BLaER1 treated with 17β-estradiol and CSF1 and Interleukin-3, amounts not matched to agents 10 nM and 100 nM (cell line): ENCODE measurements around the gene PLA2G3.

Experiments used
- H3K27ac ChIP-seq, 11 experiments: shearing (Covaris generic); formaldehyde crosslinking; 2 replicates each; pipeline ENCODE4 v1.8.1; 2022
- H3K27me3 ChIP-seq, 11 experiments: shearing (Covaris generic); formaldehyde crosslinking; 2 replicates each; pipeline ENCODE4 v1.8.1; 2022
- H3K36me3 ChIP-seq, 11 experiments: shearing (Covaris generic); formaldehyde crosslinking; 2 replicates each; pipeline ENCODE4 v1.8.1; 2022
- H3K4me1 ChIP-seq, 10 experiments: shearing (Covaris generic); formaldehyde crosslinking; 2 replicates each; pipeline ENCODE4 v1.8.1; 2022
- H3K4me2 ChIP-seq, 11 experiments: shearing (Covaris generic); formaldehyde crosslinking; 2 replicates each; pipeline ENCODE4 v1.8.1; 2022
- H3K4me3 ChIP-seq, 10 experiments: shearing (Covaris generic); formaldehyde crosslinking; 2 replicates each; pipeline ENCODE4 v1.8.1; 2022
- H3K9ac ChIP-seq, 11 experiments: shearing (Covaris generic); formaldehyde crosslinking; 2 replicates each; pipeline ENCODE4 v1.8.1; 2022
- H3K9me3 ChIP-seq, 11 experiments: shearing (Covaris generic); formaldehyde crosslinking; replicated peaks in 1 of 11; 2 replicates each; pipeline ENCODE4 v1.8.1; 2022
- H4K20me1 ChIP-seq, 11 experiments: shearing (Covaris generic); formaldehyde crosslinking; 2 replicates each; pipeline ENCODE4 v1.8.1; 2022
- Cebpa-rat ChIP-seq, 11 experiments: shearing (Covaris generic); IDR thresholded peaks; 2 replicates each; pipeline ENCODE4 v1.8.1; 2022

PLA2G3 gene

GRCh38 chr22:31140746-31141145 lies 438 bp upstream of the PLA2G3 start:
- Histone ChIP-seq H3K4me3 (no peak overlapping the region), H3K27me3 (no peaks in the 10 kb centered on the region), H4K20me1 (no peaks in the 10 kb centered on the region; a peak in 2 of 22 replicates), H3K9me3 (peaks cover 0 to 14% (median 6%) of the 10 kb centered on the region in 11 experiments; a peak in 9 of 22 replicates), H3K9ac (no peak overlapping the region), H3K36me3 (no peaks in the 10 kb centered on the region), H3K27ac (no peak overlapping the region), H3K4me1 (no peaks in the 10 kb centered on the region), H3K4me2 (no peak overlapping the region)
- TF ChIP-seq Cebpa-rat (IDR thresholded peaks at IDR 0.05) = no peak

DNA sequence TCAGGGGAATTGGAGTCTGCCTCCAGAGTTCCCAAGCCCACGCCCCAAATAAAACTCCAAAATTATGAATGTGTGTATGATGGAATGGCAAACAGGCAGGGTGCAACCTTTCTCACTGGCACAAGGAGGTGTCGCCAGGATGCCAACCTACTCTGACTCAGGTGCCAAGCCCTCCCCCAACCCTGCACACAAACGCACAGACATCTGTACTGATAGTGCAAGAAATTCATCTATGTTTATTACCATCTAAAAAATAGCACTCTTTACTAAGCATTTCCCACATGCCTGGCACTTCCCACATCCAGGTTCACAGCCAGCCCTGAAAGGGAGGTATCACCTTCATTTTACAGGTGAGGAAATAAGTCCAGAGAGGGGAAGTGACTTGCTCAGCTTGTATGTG lies 1.2 kb downstream of the PLA2G3 start:
- no peaks in the 10 kb centered on the region for H3K36me3 ChIP-seq
- no peaks in the 10 kb centered on the region; a peak in 2 of 22 replicates for H4K20me1 ChIP-seq
- no peaks in the 10 kb centered on the region for H3K4me1 ChIP-seq
- H3K9ac ChIP-seq = no peak overlapping the region
- H3K9me3 ChIP-seq = no peaks in the 10 kb centered on the region
- no peaks in the 10 kb centered on the region for H3K27me3 ChIP-seq
- H3K27ac ChIP-seq = no peak overlapping the region
- H3K4me3 ChIP-seq = no peak overlapping the region
- TF ChIP-seq Cebpa-rat (IDR thresholded peaks at IDR 0.05) = no peak
- H3K4me2 ChIP-seq = no peak overlapping the region

DNA sequence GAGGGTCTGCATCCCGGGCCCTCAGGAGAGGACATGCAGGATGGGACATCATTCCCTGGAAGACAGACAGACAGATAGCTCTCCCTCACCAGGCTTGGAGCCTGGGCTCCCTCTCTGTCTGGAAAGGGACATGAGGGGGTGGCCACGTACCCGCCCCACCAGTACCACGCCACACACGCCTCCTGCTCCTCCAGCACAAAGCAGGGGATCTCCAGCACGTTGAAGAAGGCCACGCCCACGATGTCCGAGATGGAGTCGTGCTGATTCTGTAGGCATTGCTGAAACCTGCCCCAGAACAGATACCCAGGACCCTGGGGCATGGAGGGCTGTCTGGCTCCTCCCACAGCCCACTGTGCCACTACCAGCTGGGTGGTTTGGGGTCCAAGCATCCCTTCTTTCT lies 2.2 kb downstream of the PLA2G3 start:
- no peak overlapping the region for H3K4me2 ChIP-seq
- no peak overlapping the region for H3K4me3 ChIP-seq
- H4K20me1 ChIP-seq = no peaks in the 10 kb centered on the region; a peak in 2 of 22 replicates
- H3K36me3 ChIP-seq = no peaks in the 10 kb centered on the region
- no peak overlapping the region for H3K27ac ChIP-seq
- TF ChIP-seq Cebpa-rat (IDR thresholded peaks at IDR 0.05) = no peak
- no peaks in the 10 kb centered on the region for H3K9me3 ChIP-seq
- H3K9ac ChIP-seq = no peak overlapping the region
- H3K27me3 ChIP-seq = no peaks in the 10 kb centered on the region
- no peaks in the 10 kb centered on the region for H3K4me1 ChIP-seq

- Histone ChIP-seq H3K9me3 (no peaks in the 10 kb centered on the region), H4K20me1 (no peaks in the 10 kb centered on the region; a peak in 2 of 22 replicates), H3K27ac (no peak overlapping the region), H3K4me1 (no peaks in the 10 kb centered on the region), H3K9ac (no peak overlapping the region), H3K27me3 (no peaks in the 10 kb centered on the region), H3K36me3 (no peaks in the 10 kb centered on the region), H3K4me2 (no peak overlapping the region), H3K4me3 (no peak overlapping the region)
- TF ChIP-seq Cebpa-rat (IDR thresholded peaks at IDR 0.05) = no peak
Measured at GRCh38 chr22:31137721-31138120, 2.6 kb downstream of the PLA2G3 start.

GRCh38 chr22:31136711-31137110 lies 3.6 kb downstream of the PLA2G3 start:
- no peaks in the 10 kb centered on the region for H3K4me1 ChIP-seq
- H3K36me3 ChIP-seq = no peaks in the 10 kb centered on the region
- no peaks in the 10 kb centered on the region; a peak in 2 of 22 replicates for H4K20me1 ChIP-seq
- no peak for TF ChIP-seq Cebpa-rat (IDR thresholded peaks at IDR 0.05)
- no peak overlapping the region for H3K9ac ChIP-seq
- H3K4me2 ChIP-seq = no peak overlapping the region
- H3K27me3 ChIP-seq = no peaks in the 10 kb centered on the region
- H3K4me3 ChIP-seq = no peak overlapping the region
- H3K9me3 ChIP-seq = no peaks in the 10 kb centered on the region
- H3K27ac ChIP-seq = no peak overlapping the region

GRCh38 chr22:31136155-31136554 lies 4.2 kb downstream of the PLA2G3 start:
- Histone ChIP-seq H3K4me1 (no peaks in the 10 kb centered on the region), H3K4me3 (no peak overlapping the region), H3K27me3 (no peaks in the 10 kb centered on the region), H3K9me3 (no peaks in the 10 kb centered on the region), H3K36me3 (no peaks in the 10 kb centered on the region), H3K9ac (no peak overlapping the region), H3K27ac (no peak overlapping the region), H4K20me1 (no peaks in the 10 kb centered on the region; a peak in 1 of 22 replicates), H3K4me2 (no peak overlapping the region)
- TF ChIP-seq Cebpa-rat (IDR thresholded peaks at IDR 0.05) = no peak

DNA sequence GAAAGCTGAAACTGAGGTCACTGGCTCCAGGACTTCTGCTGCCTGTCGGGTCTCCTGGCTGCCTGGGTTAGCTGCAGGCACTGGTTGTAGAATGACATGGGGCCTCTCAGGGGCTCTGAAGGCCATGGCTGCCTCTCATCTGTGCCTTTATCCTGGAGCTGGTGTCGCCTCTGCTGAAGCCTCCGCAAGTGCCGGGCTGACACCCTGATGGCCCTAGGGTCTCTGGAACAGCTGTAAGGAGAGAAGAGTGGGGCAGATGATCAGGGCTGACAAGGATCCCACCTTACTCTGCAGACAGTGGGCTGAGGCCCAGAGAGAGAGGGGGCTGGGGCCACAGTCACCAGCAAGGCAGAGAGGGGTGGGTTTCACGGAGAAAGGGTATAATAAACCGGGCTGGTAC lies 4.6 kb downstream of the PLA2G3 start:
- Histone ChIP-seq H3K36me3 (no peaks in the 10 kb centered on the region), H3K9me3 (no peaks in the 10 kb centered on the region), H4K20me1 (no peaks in the 10 kb centered on the region; a peak in 1 of 22 replicates), H3K4me3 (no peak overlapping the region), H3K4me2 (no peak overlapping the region), H3K4me1 (no peaks in the 10 kb centered on the region), H3K9ac (no peak overlapping the region), H3K27me3 (no peaks in the 10 kb centered on the region), H3K27ac (no peak overlapping the region)
- TF ChIP-seq Cebpa-rat (IDR thresholded peaks at IDR 0.05) = no peak

GRCh38 chr22:31134688-31135087 lies 5.6 kb downstream of the PLA2G3 start:
- no peaks in the 10 kb centered on the region for H3K27me3 ChIP-seq
- no peak for TF ChIP-seq Cebpa-rat (IDR thresholded peaks at IDR 0.05)
- no peak overlapping the region for H3K27ac ChIP-seq
- H3K9me3 ChIP-seq = no peaks in the 10 kb centered on the region
- H3K4me3 ChIP-seq = no peak overlapping the region
- no peaks in the 10 kb centered on the region; a peak in 1 of 22 replicates for H4K20me1 ChIP-seq
- H3K36me3 ChIP-seq = no peaks in the 10 kb centered on the region
- H3K4me2 ChIP-seq = no peak overlapping the region
- no peaks in the 10 kb centered on the region for H3K4me1 ChIP-seq
- no peak overlapping the region for H3K9ac ChIP-seq

DNA sequence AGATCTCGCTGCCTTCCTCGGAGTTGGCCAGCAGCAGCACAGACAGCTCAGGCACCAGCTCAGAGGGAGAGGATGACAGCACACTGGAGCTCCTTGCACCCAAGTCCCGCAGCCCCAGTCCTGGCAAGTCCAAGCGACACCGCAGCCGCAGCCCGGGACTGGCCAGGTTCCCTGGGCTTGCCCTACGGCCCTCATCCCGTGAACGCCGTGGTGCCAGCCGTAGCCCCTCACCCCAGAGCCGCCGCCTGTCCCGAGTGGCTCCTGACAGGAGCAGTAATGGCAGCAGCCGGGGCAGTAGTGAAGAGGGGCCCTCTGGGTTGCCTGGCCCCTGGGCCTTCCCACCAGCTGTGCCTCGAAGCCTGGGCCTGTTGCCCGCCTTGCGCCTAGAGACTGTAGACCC lies 6.4 kb downstream of the PLA2G3 start:
- Histone ChIP-seq H3K4me1 (no peaks in the 10 kb centered on the region), H4K20me1 (no peaks in the 10 kb centered on the region; a peak in 1 of 22 replicates), H3K9me3 (no peaks in the 10 kb centered on the region), H3K9ac (no peak overlapping the region), H3K36me3 (no peaks in the 10 kb centered on the region), H3K4me3 (no peak overlapping the region), H3K4me2 (no peak overlapping the region), H3K27ac (no peak overlapping the region), H3K27me3 (no peaks in the 10 kb centered on the region)
- TF ChIP-seq Cebpa-rat (IDR thresholded peaks at IDR 0.05) = no peak

DNA sequence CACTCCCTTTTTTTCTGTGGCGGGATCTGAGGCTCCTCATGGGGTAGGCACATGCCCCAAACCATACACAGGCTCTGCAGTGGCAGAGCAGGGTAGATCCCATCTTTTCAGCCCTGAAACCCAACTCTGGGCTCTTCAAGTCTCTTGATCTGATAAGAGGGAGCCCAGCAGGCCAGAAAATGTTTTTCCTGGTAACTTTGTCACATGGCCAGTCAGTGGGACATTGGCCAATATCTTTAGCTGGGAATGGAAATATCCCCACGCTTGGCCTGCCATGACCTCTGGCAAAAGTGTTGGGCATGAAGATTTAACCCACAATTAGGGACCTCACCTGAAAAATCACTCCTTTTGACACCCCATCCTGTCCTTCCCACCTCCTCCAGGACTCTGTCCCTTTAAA lies 9.4 kb downstream of the PLA2G3 start:
- Histone ChIP-seq H3K4me2 (no peak overlapping the region), H3K27me3 (no peaks in the 10 kb centered on the region), H3K9me3 (no peaks in the 10 kb centered on the region), H4K20me1 (no peaks in the 10 kb centered on the region), H3K4me1 (peaks cover 4 to 15% (median 13%) of the 10 kb centered on the region in 10 experiments; a peak in 17 of 20 replicates), H3K4me3 (no peak overlapping the region), H3K27ac (no peak overlapping the region), H3K36me3 (no peaks in the 10 kb centered on the region), H3K9ac (no peak overlapping the region)
- TF ChIP-seq Cebpa-rat (IDR thresholded peaks at IDR 0.05) = no peak
